HEK293T (cell line): ENCODE measurements around the gene B3GAT3.

Experiments
- BHLHE40 ChIP-seq: fragments of 450-650 bp; IDR thresholded peaks from 2 replicates; pipeline ENCODE4 v1.6.1; 2016; ENCODE audit warnings: mild to moderate bottlenecking, moderate library complexity, borderline replicate concordance
- ELF4 ChIP-seq: fragments of 450-650 bp; IDR thresholded peaks from 2 replicates; pipeline ENCODE4 v1.6.1; 2017; ENCODE audit warnings: antibody characterized with exemption
- HDGF ChIP-seq: fragments of 450-650 bp; IDR thresholded peaks from 2 replicates; pipeline ENCODE4 v1.6.1; 2017; ENCODE audit warnings: antibody characterized with exemption, borderline replicate concordance
- SUZ12 ChIP-seq: fragments of 450-650 bp; IDR thresholded peaks from 2 replicates; pipeline ENCODE4 v1.6.1; 2016; ENCODE audit warnings: mild to moderate bottlenecking
- TARDBP ChIP-seq: fragments of 450-650 bp; IDR thresholded peaks from 2 replicates; pipeline ENCODE4 v1.6.1; 2016
- ZNF384 ChIP-seq: fragments of 450-650 bp; IDR thresholded peaks from 2 replicates; pipeline ENCODE4 v1.6.1; 2016
- TF ChIP-seq, protein P1 (sequence below): fragments of 450-650 bp; IDR thresholded peaks from 2 replicates; pipeline ENCODE4 v1.6.1; 2016

GRCh38 chr11:62573006-62573591 lies 48.7 kb downstream of the B3GAT3 start:
- TF ChIP-seq SUZ12: no peak
- TF ChIP-seq ELF4: no peak
- no peak for TF ChIP-seq BHLHE40
- no peak for TF ChIP-seq TARDBP
- TF ChIP-seq ZNF384: no peak
- TF ChIP-seq, protein P1, sequence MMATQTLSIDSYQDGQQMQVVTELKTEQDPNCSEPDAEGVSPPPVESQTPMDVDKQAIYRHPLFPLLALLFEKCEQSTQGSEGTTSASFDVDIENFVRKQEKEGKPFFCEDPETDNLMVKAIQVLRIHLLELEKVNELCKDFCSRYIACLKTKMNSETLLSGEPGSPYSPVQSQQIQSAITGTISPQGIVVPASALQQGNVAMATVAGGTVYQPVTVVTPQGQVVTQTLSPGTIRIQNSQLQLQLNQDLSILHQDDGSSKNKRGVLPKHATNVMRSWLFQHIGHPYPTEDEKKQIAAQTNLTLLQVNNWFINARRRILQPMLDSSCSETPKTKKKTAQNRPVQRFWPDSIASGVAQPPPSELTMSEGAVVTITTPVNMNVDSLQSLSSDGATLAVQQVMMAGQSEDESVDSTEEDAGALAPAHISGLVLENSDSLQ: no peak
- no peak for TF ChIP-seq HDGF
